ENCODE data around the gene GNAI3. TPM values are rescaled to one million over a fixed set of nuclear protein-coding genes. Genes with fewer than 3 reads are reported as not detected.

GNAI3 gene
- total RNA-seq, 4 donors from 2014 or later = 2.3 to 20.0 (median 5.8) TPM

DNA sequence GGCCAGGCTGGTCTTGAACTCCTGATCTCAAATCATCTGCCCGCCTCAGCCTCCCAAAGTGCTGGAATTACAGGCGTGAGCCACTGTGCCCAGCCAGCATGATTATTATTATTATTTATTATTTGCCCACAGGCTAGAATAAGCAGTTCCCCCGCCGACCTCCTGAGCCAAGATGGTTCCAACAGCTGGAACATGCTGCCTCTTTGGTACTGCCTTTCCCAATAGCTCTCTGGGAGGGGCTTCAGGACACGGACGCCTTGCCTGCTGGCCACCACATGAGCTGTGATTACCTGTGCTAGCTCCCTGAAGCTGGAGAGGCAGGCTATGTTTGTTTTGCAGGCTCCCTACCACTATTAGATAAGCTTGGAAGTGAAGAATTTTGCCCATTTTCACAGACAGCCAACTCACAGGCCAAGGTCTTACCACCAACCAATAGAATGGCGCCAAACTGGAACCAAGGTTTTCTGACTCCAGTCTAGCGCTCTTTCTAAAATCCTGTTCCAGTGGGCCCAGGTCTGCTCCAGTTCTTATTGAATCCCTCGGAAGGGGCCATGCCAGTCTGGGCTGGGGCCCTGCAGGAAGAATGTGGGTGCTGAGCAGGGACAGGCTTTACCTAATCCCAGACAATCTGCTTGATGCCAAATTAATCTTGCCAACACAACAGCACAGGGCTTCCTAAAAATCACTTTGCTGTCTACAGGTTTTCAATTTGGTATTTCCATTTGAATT, 10.8 kb upstream of the GNAI3 start:
- Histone ChIP-seq H3K4me1 (no peaks in the 10 kb centered on the region), H3K27ac (no peak overlapping the region), H3K9me3 (no peaks in the 10 kb centered on the region), H3K36me3 (no peaks in the 10 kb centered on the region), H3K27me3 (no peaks in the 10 kb centered on the region), H3K4me3 (no peak overlapping the region)
- TF ChIP-seq POLR2A (IDR thresholded peaks at IDR 0.05) (no peak), CTCF (IDR thresholded peaks at IDR 0.05) (no peak)
- intact Hi-C loops (cut with DNase I; ENCODE audit: low total_unique reads) = no loop called here
- DNase-seq = no peak

- H3K9me3 ChIP-seq = no peaks in the 10 kb centered on the region
- DNase-seq = no peak
- H3K4me3 ChIP-seq = no peak overlapping the region
- H3K36me3 ChIP-seq = no peaks in the 10 kb centered on the region
- no peak overlapping the region for H3K27ac ChIP-seq
- H3K27me3 ChIP-seq = no peaks in the 10 kb centered on the region
- no peaks in the 10 kb centered on the region for H3K4me1 ChIP-seq
- TF ChIP-seq CTCF (IDR thresholded peaks at IDR 0.05) (no peak), POLR2A (IDR thresholded peaks at IDR 0.05) (no peak)
- intact Hi-C loops (cut with DNase I; ENCODE audit: low total_unique reads) = no loop called here
Observed at GRCh38 chr1:109538827-109539555, 9.4 kb upstream of the GNAI3 start.

DNA sequence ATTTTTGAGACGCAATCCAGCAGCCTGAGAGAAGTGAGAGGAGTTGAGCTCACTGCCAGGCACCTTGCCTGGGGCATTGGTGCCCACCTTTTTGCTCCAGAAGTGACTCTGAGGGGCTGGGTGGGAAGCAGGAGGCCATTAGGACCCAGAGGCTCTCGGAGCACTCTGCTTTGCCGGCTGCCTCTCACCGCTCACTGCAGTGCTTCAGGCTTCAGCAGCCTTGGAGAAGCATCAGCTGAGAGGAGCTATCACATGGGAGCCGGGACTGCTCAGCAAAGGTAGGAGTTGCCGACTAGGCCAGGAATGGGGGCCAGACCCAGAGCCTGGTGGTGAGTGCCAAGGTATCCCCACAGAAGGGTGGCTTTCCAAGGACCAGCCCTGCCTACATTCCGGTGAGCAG, 8.7 kb upstream of the GNAI3 start, which contains the start of gene GPR61:
Gene GPR61, plus strand, starts transcription at position 197 of the 400 bp plus-strand sequence. CDS start 3,151 bp downstream, outside the sequence.
- DNase-seq = no peak
- H3K36me3 ChIP-seq = no peaks in the 10 kb centered on the region
- no peak within 1 kb of the TSS for H3K4me3 ChIP-seq
- no peaks in the 10 kb centered on the region for H3K4me1 ChIP-seq
- H3K27ac ChIP-seq = no peak within 1 kb of the TSS
- intact Hi-C loops (cut with DNase I; ENCODE audit: low total_unique reads) = loop anchor here (10.0 kb wide), 1 partner anchor 95 kb away; no protein-coding TSS in a partner anchor
- H3K9me3 ChIP-seq = no peaks in the 10 kb centered on the region
- no peak for TF ChIP-seq POLR2A (IDR thresholded peaks at IDR 0.05)
- TF ChIP-seq CTCF (IDR thresholded peaks at IDR 0.05) = no peak
- H3K27me3 ChIP-seq = no peaks in the 10 kb centered on the region

- Histone ChIP-seq H3K27me3 (no peaks in the 10 kb centered on the region), H3K4me1 (no peaks in the 10 kb centered on the region), H3K36me3 (no peaks in the 10 kb centered on the region), H3K27ac (no peak overlapping the region), H3K9me3 (no peaks in the 10 kb centered on the region), H3K4me3 (no peak overlapping the region)
- intact Hi-C loops (cut with DNase I; ENCODE audit: low total_unique reads) = loop anchor here (10.0 kb wide), 1 partner anchor 94 kb away; no protein-coding TSS in a partner anchor
- TF ChIP-seq CTCF (IDR thresholded peaks at IDR 0.05) = no peak
- no peak for TF ChIP-seq POLR2A (IDR thresholded peaks at IDR 0.05)
- DNase-seq = no peak
Observed at GRCh38 chr1:109541102-109541501, 7.3 kb upstream of the GNAI3 start.

- no peak for DNase-seq
- Histone ChIP-seq H3K4me3 (no peak overlapping the region), H3K9me3 (no peaks in the 10 kb centered on the region), H3K4me1 (no peaks in the 10 kb centered on the region), H3K27me3 (no peaks in the 10 kb centered on the region), H3K36me3 (no peaks in the 10 kb centered on the region), H3K27ac (no peak overlapping the region)
- no peak for TF ChIP-seq POLR2A (IDR thresholded peaks at IDR 0.05)
- TF ChIP-seq CTCF (IDR thresholded peaks at IDR 0.05) = no peak
- intact Hi-C loops (cut with DNase I; ENCODE audit: low total_unique reads) = loop anchor here (10.0 kb wide), 1 partner anchor 92 kb away; no protein-coding TSS in a partner anchor
Observed at GRCh38 chr1:109542657-109543056, 5.8 kb upstream of the GNAI3 start.
